ENCODE data around the gene ECHS1.
A peak's percentile ranks its signal among the peaks of the same experiment; 100 is the strongest.
"Not testable (repeated sequence)": the region's sequence is repeated elsewhere in the genome, so short reads cannot be mapped to it uniquely, and the experiment has no call there.

Gene ECHS1

GRCh38 chr10:133373174-133374090, at the start of gene ECHS1:
ECHS1 (minus strand) TSS chr10:133373354; CDS start chr10:133373333, 21 bp downstream.
- DNase-seq (ENCODE audit: low read depth in 1 of 2, low spot score in 1 of 2), result peak; percentile 84 to 88

- no peak for DNase-seq (ENCODE audit: low read depth in 1 of 2, low spot score in 1 of 2)
Observed at GRCh38 chr10:133422223-133422806, 49.2 kb upstream of the ECHS1 start.

- DNase-seq (ENCODE audit: low read depth in 1 of 2, low spot score in 1 of 2), result no peak
Observed at GRCh38 chr10:133421336-133422222, 48.4 kb upstream of the ECHS1 start.

GRCh38 chr10:133420579-133420978, 47.4 kb upstream of the ECHS1 start:
- DNase-seq (ENCODE audit: low read depth in 1 of 2, low spot score in 1 of 2), result no peak

- no peak for DNase-seq (ENCODE audit: low read depth in 1 of 2, low spot score in 1 of 2)
Observed at GRCh38 chr10:133420028-133420427, 46.9 kb upstream of the ECHS1 start.

- no peak for DNase-seq (ENCODE audit: low read depth in 1 of 2, low spot score in 1 of 2)
Observed at GRCh38 chr10:133419211-133419950, 46.2 kb upstream of the ECHS1 start.

- DNase-seq (ENCODE audit: low read depth in 1 of 2, low spot score in 1 of 2), result no peak
Observed at GRCh38 chr10:133418289-133418993, 45.3 kb upstream of the ECHS1 start.

- no peak for DNase-seq (ENCODE audit: low read depth in 1 of 2, low spot score in 1 of 2)
Observed at GRCh38 chr10:133415752-133416151, 42.6 kb upstream of the ECHS1 start.

GRCh38 chr10:133414401-133414800, 41.2 kb upstream of the ECHS1 start:
- not testable (repeated sequence) for DNase-seq (ENCODE audit: low read depth in 1 of 2, low spot score in 1 of 2)

GRCh38 chr10:133412381-133412711, 39.2 kb upstream of the ECHS1 start:
- no peak for DNase-seq (ENCODE audit: low read depth in 1 of 2, low spot score in 1 of 2)

- DNase-seq (ENCODE audit: low read depth in 1 of 2, low spot score in 1 of 2), result no peak
Observed at GRCh38 chr10:133411523-133412380, 38.6 kb upstream of the ECHS1 start.

GRCh38 chr10:133405844-133406527, 32.8 kb upstream of the ECHS1 start:
- DNase-seq (ENCODE audit: low read depth in 1 of 2, low spot score in 1 of 2), result no peak

- DNase-seq (ENCODE audit: low read depth in 1 of 2, low spot score in 1 of 2), result no peak
Observed at GRCh38 chr10:133405272-133405671, 32.1 kb upstream of the ECHS1 start.

GRCh38 chr10:133403784-133404183, 30.6 kb upstream of the ECHS1 start:
- no peak for DNase-seq (ENCODE audit: low read depth in 1 of 2, low spot score in 1 of 2)

- DNase-seq (ENCODE audit: low read depth in 1 of 2, low spot score in 1 of 2), result no peak
Observed at GRCh38 chr10:133403359-133403758, 30.2 kb upstream of the ECHS1 start.

GRCh38 chr10:133401981-133402725, 29.0 kb upstream of the ECHS1 start:
- DNase-seq (ENCODE audit: low read depth in 1 of 2, low spot score in 1 of 2), result no peak

GRCh38 chr10:133401500-133401899, 28.3 kb upstream of the ECHS1 start:
- DNase-seq (ENCODE audit: low read depth in 1 of 2, low spot score in 1 of 2), result no peak
